WERI-Rb-1 (cell line): ENCODE measurements around the gene DAAM1.

Experiments used
- DNase-seq: peaks from one replicate; pipeline ENCODE4 v3.0.0-alpha.2; 2020
- H3K27ac ChIP-seq: fragments of 250-450 bp; sonication (Bioruptor Pico); 2 replicates; pipeline ENCODE4 v1.5.1; 2020; ENCODE audit warnings: mild to moderate bottlenecking, moderate library complexity
- H3K27me3 ChIP-seq: fragments of 250-450 bp; sonication (Bioruptor Pico); 2 replicates; pipeline ENCODE4 v1.5.1; 2021; ENCODE audit warnings: mild to moderate bottlenecking, low read depth, moderate library complexity; ENCODE audit not compliant: insufficient read depth, severe bottlenecking
- H3K36me3 ChIP-seq: fragments of 250-450 bp; sonication (Bioruptor Pico); 2 replicates; pipeline ENCODE4 v1.5.1; 2020; ENCODE audit warnings: mild to moderate bottlenecking, moderate library complexity
- H3K4me3 ChIP-seq: 2 replicates; pipeline ENCODE4 v1.5.1; 2011; ENCODE audit warnings: low read depth, mild to moderate bottlenecking, control low read depth, low read length
- H3K9me3 ChIP-seq: fragments of 250-450 bp; sonication (Bioruptor Pico); 2 replicates; pipeline ENCODE4 v1.5.1; 2021; ENCODE audit warnings: mild to moderate bottlenecking, moderate library complexity; ENCODE audit not compliant: severe bottlenecking
- TF ChIP-seq, protein P1 (sequence below): IDR thresholded peaks from 2 replicates; pipeline ENCODE4 v1.5.1; 2011; ENCODE audit warnings: low read depth, mild to moderate bottlenecking, control low read depth, inconsistent platforms, low read length

Gene DAAM1

DNA sequence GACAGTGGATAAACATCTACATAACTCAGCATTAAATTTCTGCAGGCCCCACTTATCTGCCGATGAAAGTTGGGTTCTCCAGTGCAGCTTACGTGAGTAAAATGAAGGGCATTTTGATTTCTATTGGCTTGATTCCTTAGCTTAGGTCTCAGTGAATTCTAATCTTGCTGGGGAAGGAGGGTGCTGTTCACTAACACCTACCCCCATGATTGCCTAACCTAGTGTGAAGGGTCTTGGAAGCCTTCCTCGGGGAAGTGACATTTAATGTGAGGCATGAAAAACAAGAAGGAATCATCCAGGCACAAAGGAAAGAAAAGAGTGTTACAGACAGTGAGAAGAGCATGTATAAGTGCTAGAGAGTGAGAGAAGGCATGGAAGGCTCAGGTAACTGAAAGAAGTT is 81.0 kb downstream of the DAAM1 start:
- DNase-seq = no peak
- Histone ChIP-seq H3K27ac (no peak overlapping the region), H3K4me3 (no peak overlapping the region), H3K9me3 (no peaks in the 10 kb centered on the region), H3K36me3 (peaks cover 38% of the 10 kb centered on the region), H3K27me3 (no peaks in the 10 kb centered on the region)
- TF ChIP-seq, protein P1, sequence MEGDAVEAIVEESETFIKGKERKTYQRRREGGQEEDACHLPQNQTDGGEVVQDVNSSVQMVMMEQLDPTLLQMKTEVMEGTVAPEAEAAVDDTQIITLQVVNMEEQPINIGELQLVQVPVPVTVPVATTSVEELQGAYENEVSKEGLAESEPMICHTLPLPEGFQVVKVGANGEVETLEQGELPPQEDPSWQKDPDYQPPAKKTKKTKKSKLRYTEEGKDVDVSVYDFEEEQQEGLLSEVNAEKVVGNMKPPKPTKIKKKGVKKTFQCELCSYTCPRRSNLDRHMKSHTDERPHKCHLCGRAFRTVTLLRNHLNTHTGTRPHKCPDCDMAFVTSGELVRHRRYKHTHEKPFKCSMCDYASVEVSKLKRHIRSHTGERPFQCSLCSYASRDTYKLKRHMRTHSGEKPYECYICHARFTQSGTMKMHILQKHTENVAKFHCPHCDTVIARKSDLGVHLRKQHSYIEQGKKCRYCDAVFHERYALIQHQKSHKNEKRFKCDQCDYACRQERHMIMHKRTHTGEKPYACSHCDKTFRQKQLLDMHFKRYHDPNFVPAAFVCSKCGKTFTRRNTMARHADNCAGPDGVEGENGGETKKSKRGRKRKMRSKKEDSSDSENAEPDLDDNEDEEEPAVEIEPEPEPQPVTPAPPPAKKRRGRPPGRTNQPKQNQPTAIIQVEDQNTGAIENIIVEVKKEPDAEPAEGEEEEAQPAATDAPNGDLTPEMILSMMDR = no peak

DNA sequence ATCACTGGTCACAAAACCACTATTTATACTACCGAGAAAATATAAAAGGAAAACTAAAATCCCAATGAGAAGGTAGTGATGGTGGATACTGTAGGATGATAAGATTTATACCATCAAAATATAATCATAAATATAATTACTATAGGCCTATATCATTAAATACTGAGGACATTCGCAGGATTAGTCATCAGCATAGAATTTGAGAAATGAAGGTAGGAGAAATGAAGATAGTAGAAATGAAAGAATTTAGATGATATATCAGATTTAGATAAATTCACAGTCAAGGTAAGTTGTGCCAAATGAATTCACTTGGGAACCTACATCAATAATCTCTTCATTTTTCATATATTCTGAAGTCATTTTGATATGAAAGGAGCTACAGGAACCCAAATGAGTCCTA is 82.8 kb downstream of the DAAM1 start:
- Histone ChIP-seq H3K27me3 (no peaks in the 10 kb centered on the region), H3K9me3 (no peaks in the 10 kb centered on the region), H3K4me3 (no peak overlapping the region), H3K36me3 (peaks cover 24% of the 10 kb centered on the region), H3K27ac (no peak overlapping the region)
- TF ChIP-seq, protein P1 = no peak
- no peak for DNase-seq

DNA sequence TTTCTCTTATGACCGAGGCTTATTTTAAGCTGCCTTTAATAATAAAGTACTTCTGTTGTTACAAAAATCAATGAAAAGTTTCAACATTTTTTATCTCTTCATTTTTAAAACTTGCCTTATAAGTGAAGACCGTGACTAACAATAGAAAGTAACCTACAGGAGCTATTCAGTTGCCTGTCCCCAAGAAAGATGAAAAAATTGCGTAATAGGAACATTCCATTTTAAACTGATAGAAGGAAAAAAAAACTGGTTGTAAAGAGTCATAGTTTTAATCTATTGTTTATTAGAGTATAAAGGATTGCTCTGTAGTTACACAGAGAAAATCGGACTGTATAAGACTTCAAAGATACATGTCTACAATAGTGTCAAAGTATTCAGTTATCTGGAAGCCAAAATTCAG is 83.3 kb downstream of the DAAM1 start:
- Histone ChIP-seq H3K36me3 (peaks cover 20% of the 10 kb centered on the region), H3K9me3 (no peaks in the 10 kb centered on the region), H3K27ac (no peak overlapping the region), H3K27me3 (no peaks in the 10 kb centered on the region), H3K4me3 (no peak overlapping the region)
- TF ChIP-seq, protein P1 = no peak
- no peak for DNase-seq

DNA sequence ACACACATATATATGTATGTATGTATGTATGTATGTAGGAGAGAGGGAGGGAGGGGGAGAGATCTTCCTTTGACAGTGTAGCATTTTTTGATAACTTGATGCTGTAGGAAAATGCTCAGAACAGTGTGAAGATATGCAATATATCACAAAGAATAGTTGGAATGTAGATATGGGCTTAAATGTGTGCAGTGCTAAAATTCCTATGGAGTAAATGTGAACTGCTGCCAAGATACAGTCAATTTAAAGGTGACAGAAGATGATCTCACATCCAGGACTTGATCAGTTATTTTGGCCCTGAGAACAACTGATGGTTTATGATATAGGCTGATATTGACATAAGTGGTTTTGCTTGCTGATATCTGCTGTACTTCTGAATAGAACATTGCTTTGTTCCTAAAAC is 84.2 kb downstream of the DAAM1 start:
- no peak for DNase-seq
- no peak overlapping the region for H3K4me3 ChIP-seq
- TF ChIP-seq, protein P1 = no peak
- no peaks in the 10 kb centered on the region for H3K27me3 ChIP-seq
- peaks cover 16% of the 10 kb centered on the region for H3K36me3 ChIP-seq
- no peak overlapping the region for H3K27ac ChIP-seq
- no peaks in the 10 kb centered on the region for H3K9me3 ChIP-seq

DNA sequence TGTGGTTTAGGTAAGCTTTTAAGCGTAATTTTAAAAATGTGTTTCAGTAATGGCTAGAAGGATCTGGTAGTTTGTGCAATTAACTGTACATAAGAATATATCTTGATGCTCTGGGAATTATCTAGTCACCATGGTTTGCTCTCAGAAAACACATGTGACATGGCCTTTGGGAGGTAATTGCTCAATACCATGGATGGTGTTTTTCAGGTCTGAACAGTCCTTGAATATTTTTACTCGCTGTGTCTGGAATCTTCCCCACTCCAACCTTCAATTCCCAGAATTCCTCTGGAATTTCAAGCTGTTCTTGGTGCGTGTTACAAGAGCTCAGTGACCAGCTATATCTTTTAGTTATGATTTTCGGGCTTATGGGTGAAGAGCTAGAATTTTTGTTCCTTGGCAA is 85.3 kb downstream of the DAAM1 start:
- no peak overlapping the region for H3K4me3 ChIP-seq
- no peak for DNase-seq
- TF ChIP-seq, protein P1 = no peak
- no peaks in the 10 kb centered on the region for H3K9me3 ChIP-seq
- peaks cover 9% of the 10 kb centered on the region; the same call in 1 of the 2 replicates for H3K36me3 ChIP-seq
- H3K27me3 ChIP-seq = no peaks in the 10 kb centered on the region
- H3K27ac ChIP-seq = no peak overlapping the region

DNA sequence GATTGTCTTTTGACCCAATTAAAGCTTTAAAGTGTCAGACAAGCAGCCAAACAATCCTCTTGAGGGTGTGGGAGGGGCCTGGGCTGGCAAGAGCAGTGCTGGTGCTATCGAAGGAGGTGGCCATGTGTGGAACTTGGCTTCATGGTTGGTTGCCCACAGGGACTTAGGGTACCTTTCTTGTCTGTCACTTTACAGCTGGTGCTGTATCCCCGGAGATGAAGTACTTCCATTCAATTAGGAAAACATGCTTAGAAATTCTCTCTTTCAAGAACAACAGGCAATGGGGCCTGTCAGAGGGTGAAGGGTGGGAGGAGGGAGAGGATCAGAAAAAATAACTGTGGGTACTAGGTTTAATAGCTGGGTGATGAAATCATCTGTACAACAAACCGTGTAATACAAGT is 86.5 kb downstream of the DAAM1 start:
- H3K27me3 ChIP-seq = no peaks in the 10 kb centered on the region
- TF ChIP-seq, protein P1 = no peak
- no peaks in the 10 kb centered on the region for H3K9me3 ChIP-seq
- no peak overlapping the region for H3K4me3 ChIP-seq
- no peak overlapping the region for H3K27ac ChIP-seq
- H3K36me3 ChIP-seq = peaks cover 1% of the 10 kb centered on the region; the same call in 1 of the 2 replicates
- DNase-seq = peak; percentile 46
